ENCODE measurements around the gene ATXN7L3B. TPM values are rescaled to one million over a fixed set of nuclear protein-coding genes. Genes with fewer than 3 reads are reported as not detected.

The ATXN7L3B gene
- total and polyA plus RNA-seq, 9 of the 15 experiments (the other 6 are each of a cell fraction or from before 2014, with no cell fraction given) = 10.3 to 40.5 (median 31.0) TPM

DNA sequence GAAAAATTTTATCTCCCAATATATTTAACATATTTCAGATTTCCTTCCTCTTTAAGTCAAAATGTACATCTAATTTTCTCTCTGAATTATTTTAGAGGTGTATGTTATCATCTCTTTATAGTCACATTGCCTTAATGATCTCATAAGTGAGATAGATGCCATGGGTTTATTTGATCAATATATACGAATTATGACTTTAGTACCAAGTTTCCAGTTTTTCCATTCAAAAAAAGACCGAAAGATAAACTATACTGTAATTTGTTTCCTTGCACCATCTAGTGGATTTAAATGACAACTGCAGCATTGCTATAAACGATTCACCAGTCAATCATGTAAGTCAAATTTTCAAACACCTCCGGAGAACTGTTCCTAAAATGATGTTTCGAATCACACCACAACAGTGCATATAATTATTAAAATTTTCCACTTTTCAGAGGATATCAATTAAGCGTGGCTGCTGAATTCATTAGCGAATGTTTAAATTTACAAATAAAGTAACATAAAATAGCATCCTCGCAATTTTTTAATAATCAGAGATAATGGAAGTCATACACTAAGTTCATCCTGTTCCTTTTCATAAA lies 419 bp upstream of the ATXN7L3B start:
- Histone ChIP-seq H3K9me1 (ENCODE audit: control insufficient read depth, insufficient read depth, low read length) (no peaks in the 10 kb centered on the region), H3K36me3 (ENCODE audit: control insufficient read depth, insufficient read depth, low read length) (peaks cover 35% of the 10 kb centered on the region), H3K9me3 (replicated peaks; ENCODE audit: control insufficient read depth, insufficient read depth, low read depth, low read length) (no peaks in the 10 kb centered on the region), H3K9ac (ENCODE audit: insufficient read depth in 1 of 2, low read depth in 2 of 2, low read length in 2 of 2) (peak overlapping the region; percentile 89 to 99), H3K27me3 (ENCODE audit: control insufficient read depth in 2 of 2, insufficient read depth in 2 of 2, low read length in 2 of 2) (no peaks in the 10 kb centered on the region), H3K27ac (ENCODE audit: extremely low read depth, low read depth, low read length) (peak overlapping the region; percentile 89), H3K4me2 (ENCODE audit: insufficient read depth, low read length) (peak overlapping the region; percentile 93), H3K4me1 (replicated peaks in 1 of 2; ENCODE audit: control insufficient read depth in 2 of 2, insufficient read depth in 2 of 2, low read length in 2 of 2) (peaks cover 8 to 15% of the 10 kb centered on the region in 2 experiments; a peak in 4 of 5 replicates), H3K79me2 (ENCODE audit: control insufficient read depth, insufficient read depth, low read length) (peaks cover 46% of the 10 kb centered on the region), H2AFZ (ENCODE audit: low read depth, low read length) (peak overlapping the region; percentile 73), H4K20me1 (replicated peaks; ENCODE audit: control insufficient read depth, insufficient read depth, low read length) (peaks cover 18% of the 10 kb centered on the region), H3K4me3 (peak overlapping the region; percentile 69)
- ChIA-PET POLR2A (interaction anchor here (0.6 to 2.6 kb wide), 3 partner anchors 23 to 429 kb away, joined by 3 to 6 read pairs (median 3); no protein-coding TSS in a partner anchor), CTCF (ENCODE audit: low intra/inter-chr PET ratio) (interaction anchor here (0.9 to 1.5 kb wide), 2 partner anchors 125 to 602 kb away, joined by 3 to 4 read pairs; no protein-coding TSS in a partner anchor)
- in situ Hi-C loops (cut with MboI) = loop anchor here (10.0 to 25.0 kb wide), 2 partner anchors 425 to 522 kb away; no protein-coding TSS in a partner anchor
- FAIRE-seq (no peak), ATAC-seq (peak; percentile 30), DNase-seq (ENCODE audit: extremely low read depth in 1 of 4, low spot score in 3 of 4) (peak; percentile 25 to 64 (median 41))
- BruUV-seq (replicated peaks) = TSS peak; percentile 98
- 3% methylated on average over 8 of the region's 8 CpGs for whole genome bisulfite sequencing (ENCODE audit: insufficient coverage, low coverage, missing lambda C conversion rate)
- intact Hi-C loops (cut with micrococcal nuclease) = loop anchor here (1.0 to 5.0 kb wide), 4 partner anchors 120 to 426 kb away; no protein-coding TSS in a partner anchor
- TF ChIP-seq, protein P1, sequence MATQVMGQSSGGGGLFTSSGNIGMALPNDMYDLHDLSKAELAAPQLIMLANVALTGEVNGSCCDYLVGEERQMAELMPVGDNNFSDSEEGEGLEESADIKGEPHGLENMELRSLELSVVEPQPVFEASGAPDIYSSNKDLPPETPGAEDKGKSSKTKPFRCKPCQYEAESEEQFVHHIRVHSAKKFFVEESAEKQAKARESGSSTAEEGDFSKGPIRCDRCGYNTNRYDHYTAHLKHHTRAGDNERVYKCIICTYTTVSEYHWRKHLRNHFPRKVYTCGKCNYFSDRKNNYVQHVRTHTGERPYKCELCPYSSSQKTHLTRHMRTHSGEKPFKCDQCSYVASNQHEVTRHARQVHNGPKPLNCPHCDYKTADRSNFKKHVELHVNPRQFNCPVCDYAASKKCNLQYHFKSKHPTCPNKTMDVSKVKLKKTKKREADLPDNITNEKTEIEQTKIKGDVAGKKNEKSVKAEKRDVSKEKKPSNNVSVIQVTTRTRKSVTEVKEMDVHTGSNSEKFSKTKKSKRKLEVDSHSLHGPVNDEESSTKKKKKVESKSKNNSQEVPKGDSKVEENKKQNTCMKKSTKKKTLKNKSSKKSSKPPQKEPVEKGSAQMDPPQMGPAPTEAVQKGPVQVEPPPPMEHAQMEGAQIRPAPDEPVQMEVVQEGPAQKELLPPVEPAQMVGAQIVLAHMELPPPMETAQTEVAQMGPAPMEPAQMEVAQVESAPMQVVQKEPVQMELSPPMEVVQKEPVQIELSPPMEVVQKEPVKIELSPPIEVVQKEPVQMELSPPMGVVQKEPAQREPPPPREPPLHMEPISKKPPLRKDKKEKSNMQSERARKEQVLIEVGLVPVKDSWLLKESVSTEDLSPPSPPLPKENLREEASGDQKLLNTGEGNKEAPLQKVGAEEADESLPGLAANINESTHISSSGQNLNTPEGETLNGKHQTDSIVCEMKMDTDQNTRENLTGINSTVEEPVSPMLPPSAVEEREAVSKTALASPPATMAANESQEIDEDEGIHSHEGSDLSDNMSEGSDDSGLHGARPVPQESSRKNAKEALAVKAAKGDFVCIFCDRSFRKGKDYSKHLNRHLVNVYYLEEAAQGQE (IDR thresholded peaks at IDR 0.05; ENCODE audit: borderline replicate concordance) = peak; percentile 55; the same call in 1 of the 2 replicates
- TF ChIP-seq, protein P1 (CRISPR knock-in tag; IDR thresholded peaks at IDR 0.05; ENCODE audit: low read depth) = no peak
- TF ChIP-seq FOXM1 (IDR thresholded peaks at IDR 0.05; ENCODE audit: low read depth) (peak; percentile 33; the same call in 1 of the 2 replicates), FOXM1 (CRISPR knock-in tag; IDR thresholded peaks at IDR 0.05; ENCODE audit: low read depth) (no peak), BRD9 (IDR thresholded peaks at IDR 0.05; ENCODE audit: low read depth, partially characterized antibody) (peak; percentile 78), RAD21 (CRISPR knock-in tag; conservative IDR thresholded peaks at IDR 0.05 in 1 of 2, IDR thresholded peaks at IDR 0.05 in 1 of 2) (peak; percentile 80), NR2C2 (CRISPR knock-in tag; IDR thresholded peaks at IDR 0.05) (no peak), NR2C2 (tag; IDR thresholded peaks at IDR 0.05) (0 out of 2 replicates have a peak, but pooled peaks have one; percentile 25)
- TF ChIP-seq, protein P2, sequence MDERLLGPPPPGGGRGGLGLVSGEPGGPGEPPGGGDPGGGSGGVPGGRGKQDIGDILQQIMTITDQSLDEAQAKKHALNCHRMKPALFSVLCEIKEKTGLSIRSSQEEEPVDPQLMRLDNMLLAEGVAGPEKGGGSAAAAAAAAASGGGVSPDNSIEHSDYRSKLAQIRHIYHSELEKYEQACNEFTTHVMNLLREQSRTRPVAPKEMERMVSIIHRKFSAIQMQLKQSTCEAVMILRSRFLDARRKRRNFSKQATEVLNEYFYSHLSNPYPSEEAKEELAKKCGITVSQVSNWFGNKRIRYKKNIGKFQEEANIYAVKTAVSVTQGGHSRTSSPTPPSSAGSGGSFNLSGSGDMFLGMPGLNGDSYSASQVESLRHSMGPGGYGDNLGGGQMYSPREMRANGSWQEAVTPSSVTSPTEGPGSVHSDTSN (CRISPR knock-in tag; IDR thresholded peaks at IDR 0.05; ENCODE audit: low read depth) = 0 out of 2 replicates have a peak, but pooled peaks have one; percentile 26
- TF ChIP-seq, protein P2 (tag; conservative IDR thresholded peaks at IDR 0.05; ENCODE audit: low read depth) = peak; percentile 89
